KMS-11 (cell line): ENCODE measurements around the gene EEF1B2.
"Not testable (repeated sequence)": the region's sequence is repeated elsewhere in the genome, so short reads cannot be mapped to it uniquely, and the experiment has no call there.

ENCODE experiments used
- H2AFZ ChIP-seq: fragments of 200-600 bp; sonication (generic); 2 replicates; pipeline ENCODE4 v1.6.1; 2016; ENCODE audit warnings: antibody characterized with exemption, mixed run types, low read depth
- H3K27ac ChIP-seq: fragments of 200-600 bp; sonication (generic); 2 replicates; pipeline ENCODE4 v1.6.1; 2016; ENCODE audit warnings: mild to moderate bottlenecking, mixed run types
- H3K27me3 ChIP-seq: fragments of 200-600 bp; sonication (generic); 2 replicates; pipeline ENCODE4 v1.6.1; 2017; ENCODE audit warnings: mild to moderate bottlenecking, low read depth, mixed run types, moderate library complexity; ENCODE audit not compliant: insufficient read depth
- H3K36me3 ChIP-seq: fragments of 200-600 bp; sonication (generic); 2 replicates; pipeline ENCODE4 v1.6.1; 2017; ENCODE audit warnings: mild to moderate bottlenecking, mixed run types; ENCODE audit not compliant: insufficient read depth
- H3K4me1 ChIP-seq: fragments of 200-600 bp; sonication (generic); 2 replicates; pipeline ENCODE4 v1.6.1; 2016; ENCODE audit warnings: mild to moderate bottlenecking, low read depth, mixed run types; ENCODE audit not compliant: poor library complexity, severe bottlenecking
- H3K4me2 ChIP-seq: fragments of 200-600 bp; sonication (generic); 2 replicates; pipeline ENCODE4 v1.7.0; 2016; ENCODE audit warnings: mild to moderate bottlenecking, mixed run types
- H3K4me3 ChIP-seq: fragments of 200-600 bp; sonication (generic); IDR thresholded peaks from 2 replicates; pipeline ENCODE4 v1.6.1; 2017; ENCODE audit warnings: low read depth, low read length, mixed read lengths; ENCODE audit not compliant: insufficient read depth
- H3K79me2 ChIP-seq: fragments of 200-600 bp; sonication (generic); 2 replicates; pipeline ENCODE4 v1.6.1; 2016; ENCODE audit warnings: low read depth, mixed run types; ENCODE audit not compliant: insufficient read depth
- H3K9ac ChIP-seq: fragments of 200-600 bp; sonication (generic); 2 replicates; pipeline ENCODE4 v1.6.1; 2016; ENCODE audit warnings: mild to moderate bottlenecking, mixed run types
- H4K20me1 ChIP-seq: fragments of 200-600 bp; sonication (generic); 2 replicates; pipeline ENCODE4 v1.6.1; 2016; ENCODE audit warnings: mild to moderate bottlenecking, mixed run types; ENCODE audit not compliant: insufficient read depth
- CTCF ChIP-seq: fragments of 200-600 bp; sonication (generic); conservative IDR thresholded peaks from 2 replicates; pipeline ENCODE4 v1.6.1; 2017; ENCODE audit warnings: low read depth, mild to moderate bottlenecking, antibody characterized with exemption, low read length, moderate library complexity, mixed read lengths

The EEF1B2 gene

GRCh38 chr2:206202446-206202845 is 42.8 kb downstream of the EEF1B2 start:
- no peak overlapping the region for H3K4me3 ChIP-seq
- H3K79me2 ChIP-seq: no peaks in the 10 kb centered on the region
- H3K4me2 ChIP-seq: no peak overlapping the region
- peaks cover 3% of the 10 kb centered on the region for H3K4me1 ChIP-seq
- H4K20me1 ChIP-seq: no peaks in the 10 kb centered on the region
- H3K27ac ChIP-seq: no peak overlapping the region
- H2AFZ ChIP-seq: no peak overlapping the region
- no peaks in the 10 kb centered on the region for H3K27me3 ChIP-seq
- TF ChIP-seq CTCF: no peak
- no peaks in the 10 kb centered on the region for H3K36me3 ChIP-seq
- no peak overlapping the region for H3K9ac ChIP-seq

- Histone ChIP-seq H3K4me2 (no peak overlapping the region), H3K79me2 (no peaks in the 10 kb centered on the region), H2AFZ (no peak overlapping the region), H3K4me3 (no peak overlapping the region), H3K27ac (no peak overlapping the region), H3K9ac (no peak overlapping the region), H3K27me3 (no peaks in the 10 kb centered on the region), H3K4me1 (peaks cover 4% of the 10 kb centered on the region), H3K36me3 (no peaks in the 10 kb centered on the region), H4K20me1 (no peaks in the 10 kb centered on the region)
- TF ChIP-seq CTCF: no peak
Observed at GRCh38 chr2:206203331-206203730, 43.6 kb downstream of the EEF1B2 start.

GRCh38 chr2:206204710-206205109 is 45.0 kb downstream of the EEF1B2 start:
- Histone ChIP-seq H3K36me3 (no peaks in the 10 kb centered on the region), H3K79me2 (no peaks in the 10 kb centered on the region), H3K9ac (no peak overlapping the region), H3K4me3 (no peak overlapping the region), H3K4me1 (peaks cover 4% of the 10 kb centered on the region), H4K20me1 (no peaks in the 10 kb centered on the region), H3K27me3 (no peaks in the 10 kb centered on the region), H2AFZ (no peak overlapping the region), H3K27ac (no peak overlapping the region), H3K4me2 (no peak overlapping the region)
- no peak for TF ChIP-seq CTCF

- H3K9ac ChIP-seq, H3K4me3 ChIP-seq, H3K4me2 ChIP-seq, H4K20me1 ChIP-seq, H3K27ac ChIP-seq, H3K27me3 ChIP-seq, H3K36me3 ChIP-seq, H3K4me1 ChIP-seq, H2AFZ ChIP-seq, H3K79me2 ChIP-seq: not testable (repeated sequence)
Observed at GRCh38 chr2:206207316-206207715, 47.6 kb downstream of the EEF1B2 start.

- H3K9ac ChIP-seq: no peak overlapping the region
- no peaks in the 10 kb centered on the region for H3K27me3 ChIP-seq
- H3K27ac ChIP-seq: no peak overlapping the region
- no peaks in the 10 kb centered on the region for H3K79me2 ChIP-seq
- H3K4me1 ChIP-seq: peaks cover 4% of the 10 kb centered on the region
- no peak overlapping the region for H3K4me3 ChIP-seq
- no peak overlapping the region for H3K4me2 ChIP-seq
- H4K20me1 ChIP-seq: no peaks in the 10 kb centered on the region
- H3K36me3 ChIP-seq: no peaks in the 10 kb centered on the region
- no peak overlapping the region for H2AFZ ChIP-seq
- TF ChIP-seq CTCF: no peak
Observed at GRCh38 chr2:206208900-206209299, 49.2 kb downstream of the EEF1B2 start.
